Stimulated activated CD4-positive, alpha-beta T cell treated with anti-CD3 and anti-CD28 coated beads, TNF-alpha, amount 100 ng/mL, for 4 hours (primary cell): ENCODE results near the gene NFX1.
"Not testable (repeated sequence)": the region's sequence is repeated elsewhere in the genome, so short reads cannot be mapped to it uniquely, and the experiment has no call there.

Source experiments
- DNase-seq, 3 experiments: peaks; one replicate each; pipeline ENCODE4 v3.0.0-alpha.2; 2020; ENCODE audit warnings: low read depth in 3 of 3

The NFX1 gene

DNA sequence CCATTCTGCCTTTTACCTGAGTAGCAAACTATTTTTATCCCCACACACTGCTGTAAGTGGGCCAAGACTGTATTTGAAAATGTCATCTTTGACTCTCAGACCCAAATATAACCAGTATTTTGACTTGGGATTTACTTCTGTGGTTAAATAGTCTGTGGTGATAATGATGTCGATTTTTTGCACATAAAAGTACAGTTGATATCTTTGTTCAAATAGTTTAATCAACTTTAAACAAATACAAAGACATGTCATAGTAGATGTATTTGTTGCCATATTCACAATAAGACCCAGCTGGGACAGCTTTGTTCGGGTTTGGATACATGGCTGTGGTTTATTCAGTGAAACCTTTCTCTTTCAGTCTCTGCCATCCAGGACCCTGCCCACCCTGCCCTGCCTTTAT lies 20.4 kb downstream of the NFX1 start:
- no peak for DNase-seq

DNA sequence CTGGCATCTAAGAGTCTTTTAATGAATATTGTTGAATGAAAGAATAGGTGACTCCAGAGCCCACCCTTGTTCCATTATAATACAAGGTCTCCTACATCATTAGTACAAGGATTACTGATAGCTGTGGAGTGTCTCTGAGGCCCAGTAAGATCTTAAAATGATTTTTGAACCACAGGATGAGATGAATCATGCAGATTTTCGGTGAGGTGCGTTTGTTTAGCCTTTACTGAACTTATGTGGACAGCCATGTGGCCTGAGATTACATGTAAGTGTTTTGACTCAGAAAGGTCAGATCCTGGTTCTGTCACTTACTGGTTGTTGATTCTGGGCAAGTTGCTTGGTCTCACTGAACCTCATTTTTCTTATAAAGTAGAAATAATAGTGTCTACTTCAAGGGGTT lies 21.6 kb downstream of the NFX1 start:
- no peak for DNase-seq

GRCh38 chr9:33315371-33315770 lies 25.1 kb downstream of the NFX1 start:
- DNase-seq = no peak

DNA sequence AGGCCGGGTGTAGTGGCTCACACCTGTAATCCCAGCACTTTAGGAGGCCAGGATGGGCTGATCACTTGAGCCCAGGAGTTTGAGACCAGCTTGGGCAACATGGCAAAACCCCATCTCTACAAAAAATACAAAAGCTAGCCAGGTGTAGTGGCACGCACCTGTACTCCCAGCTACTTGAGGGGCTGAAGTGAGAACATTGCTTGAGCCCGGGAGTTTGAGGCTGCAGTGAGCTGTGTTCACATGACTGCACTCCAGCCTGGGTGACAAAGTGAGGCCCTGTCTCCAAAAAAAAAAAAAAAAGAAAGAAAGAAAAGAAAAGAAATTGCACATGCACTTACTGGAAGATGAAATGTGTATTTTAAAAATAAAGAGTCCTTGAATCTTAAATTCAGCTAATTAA lies 26.8 kb downstream of the NFX1 start:
- not testable (repeated sequence) for DNase-seq

GRCh38 chr9:33318225-33318624 lies 27.9 kb downstream of the NFX1 start:
- DNase-seq = no peak

DNA sequence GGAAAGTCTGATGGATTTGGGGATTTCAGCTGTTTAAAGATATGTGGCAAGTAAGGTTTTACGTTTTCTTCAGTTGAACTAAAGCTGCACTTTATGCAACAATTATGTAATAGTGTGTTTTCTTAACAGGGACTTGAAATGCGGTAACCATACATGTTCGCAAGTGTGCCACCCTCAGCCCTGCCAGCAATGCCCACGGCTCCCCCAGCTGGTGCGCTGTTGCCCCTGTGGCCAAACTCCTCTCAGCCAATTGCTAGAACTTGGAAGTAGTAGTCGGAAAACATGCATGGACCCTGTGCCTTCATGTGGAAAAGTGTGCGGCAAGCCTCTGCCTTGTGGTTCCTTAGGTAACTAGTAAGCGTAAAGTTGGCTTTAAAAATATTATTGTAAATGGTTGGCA lies 28.5 kb downstream of the NFX1 start:
- DNase-seq = no peak

DNA sequence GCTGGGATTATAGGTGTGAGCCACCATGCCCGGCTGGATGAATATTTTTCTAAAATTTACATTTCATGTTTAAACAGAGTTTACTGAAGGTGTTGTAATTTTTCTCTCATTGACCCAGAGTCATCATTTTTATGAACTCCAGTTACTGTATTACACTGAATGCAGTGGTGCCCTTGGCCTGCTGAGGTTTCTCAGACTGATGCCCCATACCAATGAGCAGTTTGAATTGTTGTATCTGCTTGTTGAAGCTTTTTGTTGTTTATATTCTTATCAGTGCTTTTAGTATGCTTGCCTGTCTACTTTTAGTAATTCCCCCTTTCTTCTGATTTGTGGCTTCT lies 29.9 kb downstream of the NFX1 start:
- no peak for DNase-seq

- DNase-seq = no peak
These were observed 30.4 kb downstream of the NFX1 start for GRCh38 chr9:33320568-33321261.

DNA sequence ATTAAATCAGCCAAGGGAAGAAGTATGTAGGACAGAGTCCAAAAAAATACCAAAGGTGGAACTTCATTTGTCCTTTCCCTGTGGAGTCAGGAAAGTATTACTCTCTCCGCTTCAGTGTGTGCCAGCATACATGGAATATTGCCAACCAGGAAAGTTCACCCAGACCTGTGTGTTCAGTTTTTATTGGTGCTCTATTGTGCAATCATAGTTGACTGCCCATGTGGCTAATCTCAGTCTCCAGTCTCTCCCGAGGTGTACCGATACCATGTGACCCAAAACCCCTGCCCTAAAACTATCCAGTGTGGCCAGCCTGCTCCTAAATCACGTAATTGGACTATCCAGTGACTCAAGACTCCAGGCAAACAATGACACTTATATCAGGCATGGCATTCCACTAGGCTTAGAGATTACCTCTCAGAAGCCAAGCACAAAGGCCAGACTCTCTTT lies 38.8 kb downstream of the NFX1 start:
- DNase-seq = no peak

DNA sequence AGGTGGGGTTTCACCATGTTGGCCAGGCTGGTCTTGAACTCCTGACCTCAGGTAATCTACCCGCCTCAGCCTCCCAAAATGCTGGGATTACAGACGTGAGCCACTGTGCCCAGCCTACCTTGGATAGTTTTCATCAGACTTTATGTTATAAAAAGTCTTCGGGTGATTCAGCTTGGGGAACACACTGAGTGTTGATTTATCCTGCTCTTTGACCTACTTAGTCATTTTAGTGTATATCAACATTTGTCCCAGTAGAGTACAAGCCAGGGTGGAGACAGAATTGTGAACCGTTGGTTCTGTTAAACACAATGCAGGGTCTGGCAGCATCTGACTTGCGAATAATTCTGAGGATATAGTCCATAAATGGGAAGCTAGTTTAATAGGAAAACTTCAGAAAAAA lies 39.7 kb downstream of the NFX1 start:
- DNase-seq = no peak

DNA sequence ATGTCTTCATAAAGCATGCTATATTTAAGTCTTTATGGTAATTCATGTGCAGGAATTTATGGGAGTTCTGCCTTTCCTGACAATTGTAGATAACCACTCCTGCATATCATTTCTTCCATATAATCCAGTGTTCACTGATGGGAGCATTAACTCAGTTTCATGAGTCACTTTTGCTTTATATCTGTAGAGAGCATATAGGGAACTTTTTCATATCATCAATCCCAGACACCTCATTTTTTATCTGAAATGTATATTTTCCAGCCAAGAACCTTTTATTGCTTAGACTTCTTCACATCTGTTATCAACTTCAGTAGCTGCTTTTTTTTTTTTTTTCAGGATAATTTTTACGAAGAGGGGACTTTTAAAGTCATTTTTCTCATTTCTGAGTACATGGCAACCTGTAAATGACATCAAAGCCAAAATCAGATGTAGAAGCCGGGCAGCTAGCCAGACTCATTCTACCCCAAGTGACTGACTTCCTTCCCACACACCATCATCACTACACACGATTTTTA lies 41.1 kb downstream of the NFX1 start:
- no peak for DNase-seq

GRCh38 chr9:33332011-33332410 lies 41.7 kb downstream of the NFX1 start:
- no peak for DNase-seq

- not testable (repeated sequence) for DNase-seq
These were observed 42.6 kb downstream of the NFX1 start for GRCh38 chr9:33332956-33333355.

GRCh38 chr9:33340186-33340585 lies 49.9 kb downstream of the NFX1 start:
- DNase-seq = no peak

DNA sequence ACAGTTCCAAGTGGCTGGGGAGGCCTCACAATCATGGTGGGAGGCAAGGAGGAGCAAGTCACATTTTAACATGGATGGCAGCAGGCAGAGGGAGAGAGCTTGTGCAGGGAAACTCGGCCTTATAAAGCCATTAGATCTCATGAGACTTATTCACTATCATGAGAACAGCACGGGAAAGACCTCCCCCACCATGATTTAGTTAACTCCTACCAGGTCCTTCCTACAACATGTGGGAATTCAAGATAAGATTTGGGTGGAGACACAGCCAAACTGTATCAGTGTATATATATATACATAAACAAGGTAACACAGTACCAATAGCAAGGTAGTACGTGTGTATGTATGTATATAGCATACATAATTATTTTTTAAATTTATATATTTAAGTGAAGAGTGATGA lies 50.9 kb downstream of the NFX1 start:
- DNase-seq = no peak

GRCh38 chr9:33344145-33344544 lies 53.8 kb downstream of the NFX1 start:
- no peak for DNase-seq

GRCh38 chr9:33346564-33346963 lies 56.2 kb downstream of the NFX1 start:
- no peak for DNase-seq

GRCh38 chr9:33348998-33349397 lies 58.7 kb downstream of the NFX1 start:
- DNase-seq = no peak

GRCh38 chr9:33349743-33350142 lies 59.4 kb downstream of the NFX1 start:
- no peak for DNase-seq

DNA sequence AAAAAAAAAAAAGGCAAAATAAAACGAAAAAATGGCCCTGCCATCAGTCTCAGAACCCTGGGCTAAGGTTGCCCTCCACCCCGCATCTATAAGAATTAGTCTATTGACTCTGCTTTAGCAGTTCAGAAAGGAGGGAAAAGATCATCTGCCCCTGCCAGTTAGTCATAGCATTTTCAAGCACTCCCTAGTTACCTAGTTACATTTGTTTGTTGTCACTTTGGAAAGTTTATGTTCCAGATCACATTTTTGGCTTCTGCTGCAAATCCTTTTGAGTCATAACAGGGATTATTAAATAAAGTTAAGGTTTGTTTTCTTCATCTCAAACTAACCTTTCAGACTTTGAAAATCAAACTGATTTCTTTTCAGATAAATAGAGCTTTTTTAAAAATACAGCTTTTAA lies 60.0 kb downstream of the NFX1 start:
- DNase-seq = no peak

DNA sequence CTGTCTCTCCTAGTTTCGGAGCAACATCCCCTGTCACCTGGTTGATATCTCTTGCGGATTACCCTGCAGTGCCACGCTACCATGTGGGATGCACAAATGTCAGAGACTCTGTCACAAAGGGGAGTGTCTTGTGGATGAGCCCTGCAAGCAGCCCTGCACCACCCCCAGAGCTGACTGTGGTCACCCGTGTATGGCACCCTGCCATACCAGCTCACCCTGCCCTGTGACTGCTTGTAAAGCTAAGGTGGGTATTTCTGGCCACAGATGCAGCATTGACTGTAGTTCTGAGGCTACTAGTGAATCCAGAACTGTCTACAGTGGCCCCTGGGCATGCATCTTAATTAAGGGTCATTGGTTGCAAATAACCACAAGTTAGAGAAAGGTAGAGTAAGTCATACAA lies 61.2 kb downstream of the NFX1 start:
- no peak for DNase-seq

GRCh38 chr9:33354651-33355211 lies 64.4 kb downstream of the NFX1 start:
- DNase-seq = no peak

DNA sequence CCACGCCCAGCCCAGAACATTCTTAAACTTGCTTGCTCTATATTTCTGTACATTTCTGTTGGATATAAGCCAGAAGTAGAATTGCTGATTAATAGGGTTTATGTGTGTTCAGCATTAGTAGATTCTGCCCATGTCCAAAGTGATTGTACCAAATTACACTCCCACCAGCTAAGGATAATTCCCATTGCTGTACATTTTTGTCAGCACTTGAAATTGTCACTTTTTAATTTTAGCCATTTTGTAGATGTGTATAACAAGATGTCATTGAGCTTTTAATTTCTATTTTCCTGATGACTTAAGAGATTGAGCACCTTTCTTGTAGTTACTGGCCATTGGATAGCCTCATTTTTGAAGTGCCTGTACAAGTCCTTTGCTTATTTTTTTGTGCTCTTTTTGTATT lies 65.6 kb downstream of the NFX1 start:
- no peak for DNase-seq

GRCh38 chr9:33358641-33359040 lies 68.3 kb downstream of the NFX1 start:
- not testable (repeated sequence) for DNase-seq
